HG02840 (cell line): ENCODE results near the gene ADRM1.

Experiments used
- ATAC-seq: cut with Tn5 transposase; IDR thresholded peaks from one replicate; pipeline ENCODE4 v1.9.1; 2021; ENCODE audit warnings: mild to moderate bottlenecking, moderate library complexity, moderate number of reproducible peaks; ENCODE audit not compliant: unreplicated experiment, low FRiP score

Gene ADRM1, protein sequence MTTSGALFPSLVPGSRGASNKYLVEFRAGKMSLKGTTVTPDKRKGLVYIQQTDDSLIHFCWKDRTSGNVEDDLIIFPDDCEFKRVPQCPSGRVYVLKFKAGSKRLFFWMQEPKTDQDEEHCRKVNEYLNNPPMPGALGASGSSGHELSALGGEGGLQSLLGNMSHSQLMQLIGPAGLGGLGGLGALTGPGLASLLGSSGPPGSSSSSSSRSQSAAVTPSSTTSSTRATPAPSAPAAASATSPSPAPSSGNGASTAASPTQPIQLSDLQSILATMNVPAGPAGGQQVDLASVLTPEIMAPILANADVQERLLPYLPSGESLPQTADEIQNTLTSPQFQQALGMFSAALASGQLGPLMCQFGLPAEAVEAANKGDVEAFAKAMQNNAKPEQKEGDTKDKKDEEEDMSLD

DNA sequence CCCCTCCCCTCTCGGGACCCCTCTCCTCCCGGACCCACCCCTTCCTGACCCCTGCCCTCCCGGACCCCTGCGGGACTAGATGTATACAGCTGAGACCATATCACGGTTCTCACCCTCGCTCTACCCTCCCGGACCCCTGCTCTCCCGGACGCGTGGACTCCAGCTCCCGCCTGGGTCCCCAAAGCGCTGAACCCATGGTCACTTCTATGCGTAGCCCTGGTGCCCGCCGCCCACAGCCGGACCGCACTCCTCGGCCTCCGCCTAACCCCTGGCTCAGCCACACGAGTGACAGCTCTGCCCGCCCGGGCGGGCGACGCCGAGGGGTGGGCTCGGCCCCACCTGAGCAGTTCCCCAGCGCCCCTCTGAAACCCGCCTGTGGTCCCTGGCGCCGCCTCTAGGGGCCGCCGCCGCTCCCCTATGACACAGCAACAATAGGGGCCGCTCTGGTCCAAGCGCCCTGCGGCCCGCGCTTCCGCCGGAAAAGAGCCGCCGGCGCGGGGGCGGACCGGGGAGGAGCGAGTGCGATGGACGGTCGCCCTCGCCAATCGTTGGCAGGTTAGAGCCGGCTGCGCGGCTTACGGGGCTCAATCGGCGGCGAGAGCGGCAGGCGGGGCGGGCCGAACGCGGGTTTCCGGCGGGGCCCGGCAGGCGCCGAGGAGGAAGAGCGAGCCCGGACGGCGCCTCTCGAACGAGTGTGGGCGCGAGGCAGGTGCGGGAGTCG lies at the start of gene ADRM1:
Gene ADRM1 (plus strand): TSS at position 657 of the 721 bp plus-strand sequence. CDS start 572 bp downstream, outside the sequence.
- peak; percentile 80 for ATAC-seq

DNA sequence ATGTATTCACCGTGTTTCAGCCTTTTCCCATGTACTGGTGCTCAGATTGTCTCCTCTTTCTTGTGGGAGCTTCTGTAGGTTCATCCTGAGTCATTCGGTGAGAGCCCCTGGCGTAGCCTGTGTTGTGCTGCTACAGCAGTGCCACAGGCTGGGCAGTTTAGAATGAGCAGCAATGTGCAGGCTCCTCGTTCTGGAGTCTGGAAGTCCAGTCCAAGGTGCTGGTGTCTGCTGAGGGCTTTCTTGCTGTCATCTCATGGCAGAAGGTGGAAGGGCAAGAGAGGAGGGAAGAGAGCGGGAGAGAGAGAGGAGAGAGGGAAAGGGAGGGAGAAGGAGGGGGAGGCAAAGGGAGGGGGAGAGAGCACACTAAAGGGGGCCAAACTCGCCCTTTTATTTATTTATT lies 49.4 kb upstream of the ADRM1 start:
- ATAC-seq, result no peak

DNA sequence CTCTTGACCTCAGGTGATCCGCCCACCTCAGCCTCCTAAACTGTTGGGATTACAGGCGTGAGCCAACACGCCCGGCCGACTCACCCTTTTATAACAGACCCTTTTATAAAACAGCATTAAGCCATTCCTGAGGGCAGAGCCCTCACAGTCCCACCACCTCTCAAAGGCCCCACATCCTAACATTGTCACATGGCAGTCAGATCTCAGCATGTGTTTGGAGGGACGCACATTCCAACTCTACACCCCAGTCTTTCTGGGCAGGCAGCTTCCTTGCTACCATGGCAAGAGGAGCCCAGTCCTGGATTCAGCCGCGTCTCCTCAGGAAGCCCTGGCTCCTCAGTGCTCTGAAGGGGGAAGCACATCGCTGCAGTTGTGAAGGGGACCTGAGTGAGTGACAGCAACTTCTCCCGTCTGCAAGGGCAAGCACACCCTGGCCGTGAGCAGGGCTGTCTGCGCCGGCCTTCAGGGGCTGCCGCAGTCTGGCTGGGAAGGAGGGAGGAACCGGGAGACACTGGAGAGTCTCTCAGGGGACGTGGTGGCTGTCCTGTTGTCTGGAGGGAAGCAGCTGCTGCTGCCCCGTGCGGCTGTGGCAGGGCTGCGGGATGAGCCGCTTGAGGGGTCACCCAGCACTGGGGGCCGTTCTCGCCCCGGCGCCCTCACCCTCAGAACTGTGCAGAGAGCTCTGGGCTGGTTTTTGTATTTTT lies 48.6 kb upstream of the ADRM1 start:
- no peak for ATAC-seq

DNA sequence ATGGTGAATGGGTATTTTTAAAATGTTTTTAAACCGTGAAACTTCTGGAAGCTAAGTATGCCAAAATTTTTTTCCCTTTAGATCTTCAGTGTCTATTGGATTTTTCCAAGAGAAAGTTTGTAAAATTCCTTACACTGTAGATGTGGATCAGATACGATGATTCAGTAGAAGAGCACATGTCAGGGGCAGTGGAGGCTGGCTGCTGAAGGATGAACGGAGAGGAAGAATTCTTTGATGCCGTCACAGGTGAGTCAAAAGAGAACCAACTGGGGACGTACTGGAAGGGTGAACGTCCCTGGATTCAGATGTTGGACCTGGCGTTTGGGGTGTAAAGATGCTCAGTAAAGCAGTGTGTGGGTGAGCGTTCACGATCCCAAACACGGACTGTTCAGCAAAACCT lies 46.8 kb upstream of the ADRM1 start:
- no peak for ATAC-seq

DNA sequence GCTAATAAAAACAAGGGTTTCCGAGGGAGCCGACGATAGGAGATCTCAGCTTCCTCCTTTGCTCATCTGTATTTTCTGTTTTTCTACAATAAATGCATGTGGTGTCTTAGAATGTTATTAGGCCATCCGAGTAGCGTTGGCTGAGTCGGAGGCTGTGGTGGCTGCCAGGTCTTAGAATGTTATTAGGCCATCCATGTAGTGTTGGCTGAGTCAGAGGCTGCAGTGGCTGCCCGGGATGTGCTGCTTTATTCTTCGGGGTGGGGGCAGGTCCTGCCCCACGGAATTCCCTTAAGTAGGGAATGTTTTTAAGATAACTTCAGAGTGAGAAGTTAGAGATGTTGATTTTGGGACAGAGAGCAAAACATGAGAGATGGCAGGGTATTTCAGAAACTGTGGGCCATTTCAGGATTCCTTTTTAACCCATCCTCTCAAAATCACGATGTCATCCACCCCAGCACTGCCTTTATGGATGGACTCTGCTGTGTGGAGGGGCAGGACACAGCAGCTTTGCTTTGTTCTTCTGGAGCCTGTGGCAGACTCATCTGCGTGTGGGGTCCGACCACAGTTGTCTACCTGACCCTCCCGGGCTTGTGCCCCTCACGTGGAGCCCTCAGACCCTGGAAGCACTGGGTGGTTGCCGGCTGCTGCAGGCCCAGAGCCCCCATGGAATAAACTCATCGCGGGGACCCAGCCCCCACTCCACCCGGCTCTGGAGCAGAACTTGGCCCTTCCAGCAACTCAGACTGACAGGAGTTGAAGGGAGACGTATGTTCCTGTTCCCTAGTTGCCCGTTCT lies 44.1 kb upstream of the ADRM1 start:
- ATAC-seq, result no peak

DNA sequence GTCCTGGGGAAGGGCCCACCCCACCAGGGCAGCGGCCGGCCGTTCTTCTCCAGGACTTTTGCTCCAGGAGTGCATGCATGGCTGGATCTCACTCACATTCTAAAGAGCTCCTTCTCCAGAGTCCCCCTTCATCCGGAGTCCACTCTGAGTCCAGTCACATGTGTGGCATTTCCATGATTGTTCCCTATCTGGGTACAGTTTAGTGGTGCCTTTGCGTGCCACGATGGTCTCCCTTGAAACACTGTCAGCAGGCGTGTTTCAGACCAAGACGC lies 43.6 kb upstream of the ADRM1 start:
- ATAC-seq, result no peak

DNA sequence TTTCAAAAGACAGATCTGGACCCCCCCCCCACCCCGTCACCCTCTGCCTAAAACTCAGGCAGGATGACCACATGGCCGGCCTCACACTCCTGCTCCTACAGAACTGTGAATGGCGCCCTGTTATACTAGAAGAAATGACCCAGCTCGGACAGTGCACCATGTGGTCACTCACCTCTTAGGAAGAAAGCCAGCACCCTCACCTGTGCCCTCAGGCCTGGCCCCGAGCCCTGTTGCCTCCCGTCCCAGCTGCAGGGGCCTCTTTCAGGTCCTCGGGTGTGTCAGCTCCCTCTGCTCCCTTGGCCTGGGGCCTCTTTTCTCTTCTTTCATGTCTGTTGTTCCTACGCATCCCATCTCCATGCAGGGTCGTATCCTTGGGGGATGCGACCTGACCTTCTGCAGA lies 40.7 kb upstream of the ADRM1 start:
- no peak for ATAC-seq

DNA sequence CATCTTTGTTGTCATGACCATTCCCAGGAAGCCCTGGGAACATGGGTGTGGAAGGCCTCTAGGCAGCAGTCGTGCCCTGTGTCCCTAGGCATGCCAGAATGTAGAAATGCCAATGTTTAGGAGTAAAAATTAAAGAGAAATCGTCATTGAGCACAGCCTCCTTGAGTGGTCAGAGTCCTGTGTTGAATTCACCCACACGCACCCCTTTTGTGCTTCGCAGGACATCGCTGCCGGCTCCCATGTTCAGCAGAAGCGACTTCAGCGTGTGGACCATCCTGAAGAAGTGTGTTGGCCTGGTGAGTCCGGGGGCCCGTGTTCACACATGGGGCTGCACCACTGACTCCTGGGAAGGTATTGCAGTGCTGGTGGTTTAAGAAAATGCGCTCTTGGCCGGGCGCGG lies 39.4 kb upstream of the ADRM1 start:
- no peak for ATAC-seq

DNA sequence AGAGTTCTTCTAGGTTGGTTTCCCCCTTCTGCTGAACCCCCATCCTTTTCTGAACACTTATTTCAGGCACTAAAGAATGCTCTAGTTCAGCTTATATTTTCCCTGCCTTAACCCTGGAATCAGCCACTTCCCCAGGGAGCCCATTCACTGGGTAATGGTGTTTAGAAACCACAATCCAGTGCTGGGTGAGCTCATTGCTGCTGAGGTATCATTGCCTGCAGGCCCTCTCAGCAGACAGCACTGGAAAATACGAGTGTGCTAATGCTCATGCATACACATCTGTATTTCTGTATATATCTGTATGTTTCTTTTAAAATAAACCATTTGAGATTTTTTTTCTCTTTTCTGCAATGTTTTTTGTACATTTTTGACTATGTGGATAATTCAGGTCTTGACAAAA lies 37.4 kb upstream of the ADRM1 start:
- no peak for ATAC-seq

DNA sequence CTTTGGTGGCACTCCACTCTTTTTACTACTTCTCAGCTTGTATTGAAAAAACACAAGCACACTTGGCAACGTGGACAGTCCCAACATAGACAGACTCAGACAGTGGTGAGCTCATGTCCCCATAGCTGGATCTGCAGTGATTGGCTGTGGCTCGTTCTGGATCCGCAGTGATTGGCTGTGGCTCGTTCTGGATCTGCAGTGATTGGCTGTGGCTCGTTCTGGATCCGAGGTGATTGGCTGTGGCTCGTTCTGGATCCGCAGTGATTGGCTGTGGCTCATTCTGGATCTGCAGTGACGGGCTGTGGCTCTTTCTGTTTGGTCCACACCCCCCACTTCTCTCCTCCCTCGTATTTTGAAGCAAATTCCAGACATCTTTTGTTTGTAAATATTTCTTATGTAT lies 36.5 kb upstream of the ADRM1 start:
- no peak for ATAC-seq

DNA sequence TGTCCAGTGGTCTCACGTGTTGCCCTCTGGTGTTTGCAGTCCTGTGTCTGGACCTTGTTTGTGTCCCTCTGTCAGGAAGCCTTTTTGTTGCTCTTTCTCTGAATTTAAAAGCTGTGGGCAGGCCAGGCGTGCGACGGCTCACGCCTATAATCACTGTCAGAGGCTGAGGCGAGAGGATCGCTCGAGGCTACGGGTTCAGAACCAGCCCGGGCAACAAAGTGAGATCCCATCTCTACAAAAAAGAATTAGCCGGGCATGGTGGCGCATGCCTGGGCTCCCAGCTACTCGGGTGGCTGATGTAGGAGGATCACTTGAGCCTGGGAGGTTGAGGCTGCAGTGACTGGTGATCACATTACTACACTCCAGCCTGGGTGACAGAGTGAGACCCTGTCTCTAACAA lies 35.9 kb upstream of the ADRM1 start:
- ATAC-seq, result no peak

DNA sequence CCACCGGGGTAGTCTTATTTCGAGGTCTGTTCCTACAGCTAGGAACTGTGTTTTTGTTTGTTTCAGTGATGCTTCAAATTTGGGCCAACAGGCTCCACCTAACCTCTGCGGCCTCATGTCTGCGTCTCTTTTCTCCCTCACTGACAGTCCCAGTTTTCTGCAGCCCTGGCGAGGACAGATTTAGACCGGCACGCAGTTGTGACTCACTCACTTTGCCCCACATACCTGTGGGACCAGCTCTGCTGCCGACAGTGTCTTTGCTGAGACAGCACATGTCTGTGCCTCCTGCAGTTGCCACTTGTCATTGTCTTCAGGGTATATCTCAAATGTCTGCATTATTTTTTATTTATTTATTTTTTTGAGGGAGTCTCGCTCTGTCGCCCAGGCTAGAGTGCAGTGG lies 35.3 kb upstream of the ADRM1 start:
- ATAC-seq, result no peak

DNA sequence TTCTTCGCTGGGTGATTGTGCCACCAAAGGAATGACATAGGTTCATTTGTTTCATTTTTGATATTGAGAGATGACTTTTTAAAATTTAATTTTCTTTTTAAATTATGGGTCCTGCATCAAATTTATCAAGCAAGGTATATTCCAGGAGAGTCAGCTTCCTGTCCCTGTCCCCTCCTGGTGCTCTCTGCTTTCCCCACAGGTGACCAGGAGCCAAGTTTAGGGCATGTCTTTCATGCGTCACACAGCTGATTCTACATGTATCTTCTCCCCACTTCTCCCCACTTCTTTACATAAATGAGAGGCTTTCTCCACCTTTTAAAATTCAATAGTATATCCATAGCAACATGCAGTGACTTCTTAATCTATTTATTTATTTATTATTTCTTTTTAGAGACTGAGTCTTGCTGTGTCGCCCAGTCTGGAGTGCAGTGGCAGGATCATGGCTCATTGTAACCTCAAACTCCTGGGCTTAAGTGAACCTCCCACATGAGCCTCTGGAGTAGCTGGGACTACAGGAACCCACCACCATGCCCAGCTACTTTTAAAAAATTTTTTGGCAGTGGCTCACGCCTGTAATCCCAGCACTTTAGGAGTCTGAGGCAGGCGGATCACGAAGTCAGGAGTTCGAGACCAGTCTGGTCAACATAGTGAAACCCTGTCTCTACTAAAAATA lies 34.4 kb upstream of the ADRM1 start:
- ATAC-seq, result no peak

DNA sequence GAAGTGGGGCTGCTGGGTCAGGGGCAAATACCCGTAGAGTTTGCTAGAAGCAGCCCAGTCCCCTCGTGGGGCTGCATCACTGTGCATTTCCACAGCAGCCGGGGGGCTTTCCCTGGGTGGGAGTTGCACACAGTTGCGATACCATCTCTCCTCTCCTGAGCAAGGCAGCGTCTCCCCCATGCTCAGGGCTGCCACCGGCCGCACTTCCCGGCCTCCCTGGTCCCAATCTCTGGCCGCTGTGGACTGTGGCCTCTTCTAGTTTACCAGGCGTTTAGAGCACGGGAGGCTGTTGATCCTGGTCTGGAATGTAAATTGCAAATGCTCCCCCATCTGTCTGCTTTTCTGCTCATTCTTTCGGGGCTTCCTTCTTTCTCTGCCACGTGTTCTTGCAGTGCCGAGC lies 33.4 kb upstream of the ADRM1 start:
- no peak for ATAC-seq

DNA sequence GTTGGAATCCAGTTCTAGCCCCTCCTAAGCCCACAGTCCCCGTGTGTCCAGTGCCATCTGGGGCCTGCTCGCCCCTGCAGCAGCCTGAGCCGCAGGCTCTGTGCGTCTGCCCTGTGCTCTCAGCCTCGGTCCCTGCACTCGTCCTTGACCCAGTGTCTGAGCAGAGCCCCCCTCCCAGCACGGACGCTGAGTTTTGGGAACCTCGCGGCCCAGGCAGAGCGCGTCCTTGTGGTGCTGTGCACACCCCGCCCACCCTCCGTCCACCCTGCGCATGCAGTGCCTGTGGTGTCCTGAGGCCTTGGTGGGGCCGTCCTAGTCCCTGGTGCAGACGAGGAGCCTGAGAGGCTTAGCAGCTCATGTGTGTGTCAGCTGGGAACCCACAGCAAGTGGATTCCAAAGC lies 32.9 kb upstream of the ADRM1 start:
- no peak for ATAC-seq

DNA sequence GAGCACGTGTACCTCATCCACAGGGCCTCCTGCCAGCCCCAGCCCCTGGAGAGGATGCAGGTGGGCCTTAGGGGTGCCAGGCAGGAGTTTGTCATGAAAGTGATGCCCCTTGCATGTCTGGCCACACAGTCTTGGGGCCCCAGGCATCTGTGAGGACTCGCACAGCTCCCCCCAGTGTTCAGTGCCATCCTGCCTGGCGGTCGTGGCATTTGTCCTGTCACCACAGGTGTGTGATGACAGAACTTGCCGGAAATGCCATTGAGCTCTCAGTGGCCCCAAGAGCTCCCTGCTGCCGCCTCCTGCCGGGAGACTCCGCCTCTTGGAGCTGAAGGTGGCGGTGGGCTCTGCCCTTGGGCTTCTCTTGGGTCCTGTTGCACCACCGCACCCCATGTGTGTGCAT lies 30.6 kb upstream of the ADRM1 start:
- ATAC-seq, result no peak

DNA sequence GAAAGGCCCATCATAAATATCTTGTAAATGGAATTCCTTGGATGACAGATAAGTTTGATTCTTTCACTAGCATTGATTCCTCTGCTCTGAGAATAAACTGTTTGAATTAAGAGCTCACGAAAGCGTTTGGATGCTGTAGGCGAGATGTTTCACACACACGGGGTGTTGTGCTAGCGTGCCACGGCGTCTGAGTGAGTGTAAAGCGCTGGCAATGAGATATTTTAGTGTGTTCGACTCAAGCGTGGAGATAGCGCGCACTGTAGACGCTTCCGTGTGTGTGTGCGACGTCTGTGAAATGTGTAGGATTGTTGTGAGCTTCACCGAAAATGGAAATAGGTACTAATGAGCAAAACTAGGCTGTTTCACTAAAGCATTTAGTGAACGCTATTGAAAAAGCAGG lies 29.4 kb upstream of the ADRM1 start:
- ATAC-seq, result no peak

DNA sequence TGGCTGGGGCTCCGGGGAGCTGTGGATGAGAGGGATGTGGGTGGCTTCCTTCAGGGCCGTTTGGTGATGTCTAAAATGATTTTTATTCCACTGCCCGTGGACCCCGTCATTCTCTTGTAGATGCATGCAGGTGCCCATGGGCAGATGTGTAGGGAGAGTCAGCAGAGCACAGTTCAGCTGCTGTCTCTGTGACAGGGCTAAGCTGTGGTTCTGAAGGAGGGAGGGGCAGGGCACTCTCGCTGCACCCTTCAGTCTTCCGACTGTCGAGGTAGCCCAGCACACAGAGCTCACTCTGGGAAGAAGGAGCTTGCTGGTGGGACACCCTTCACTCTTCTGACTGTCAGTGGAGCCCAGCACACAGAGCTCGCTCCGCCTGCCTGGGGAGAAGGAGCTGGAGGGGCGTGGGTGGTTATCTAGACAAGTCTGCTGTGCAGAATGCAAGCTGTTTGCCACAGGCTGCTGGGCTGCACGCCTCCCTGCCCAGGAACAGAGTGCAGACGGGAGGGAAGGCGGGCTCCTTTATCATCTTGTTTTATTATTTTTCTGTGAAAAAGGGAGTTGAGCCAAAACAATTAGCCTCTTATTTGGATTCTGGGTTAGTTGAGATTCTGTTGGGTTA lies 28.4 kb upstream of the ADRM1 start:
- no peak for ATAC-seq

DNA sequence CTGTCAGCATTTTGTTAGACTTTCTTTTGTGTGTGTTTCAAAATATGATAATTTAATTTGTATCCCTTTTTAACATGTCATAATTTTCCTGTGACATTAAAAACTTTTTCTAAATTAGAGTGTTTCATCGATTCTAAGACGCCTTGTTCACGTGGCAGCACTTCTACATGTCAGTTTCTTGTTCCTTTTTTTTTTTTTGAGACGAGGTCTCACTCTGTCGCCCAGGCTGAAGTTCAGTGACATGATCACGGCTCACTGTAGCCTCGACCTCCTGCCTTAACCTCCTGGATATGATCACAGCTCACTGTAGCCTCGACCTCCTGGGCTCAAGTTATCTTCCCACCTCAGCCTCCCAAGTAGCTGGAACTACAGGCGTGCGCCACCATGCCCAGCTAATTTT lies 27.6 kb upstream of the ADRM1 start:
- ATAC-seq, result no peak

DNA sequence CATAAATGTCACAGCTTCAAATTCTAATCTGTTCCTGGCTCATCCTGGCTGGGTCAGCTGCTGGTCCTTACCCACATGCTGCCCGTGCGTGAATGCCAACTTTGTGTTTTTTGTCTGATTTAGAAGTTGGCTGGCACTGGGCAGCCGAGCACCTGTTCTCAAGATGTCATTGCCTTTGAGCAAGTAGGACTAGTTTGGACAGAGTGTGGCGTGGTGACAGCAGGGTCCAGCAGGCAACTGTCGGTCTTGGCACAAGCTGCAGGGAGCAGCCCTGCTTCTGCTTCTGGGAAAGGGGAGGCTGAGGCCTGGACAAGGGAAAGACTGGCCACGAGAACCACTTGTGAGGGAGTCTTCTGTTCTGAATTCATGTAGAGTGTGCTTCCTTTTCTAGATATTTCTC lies 26.4 kb upstream of the ADRM1 start:
- ATAC-seq, result no peak
